GM21367 (cell line): ENCODE results near the gene C2orf92.
"Not testable (repeated sequence)": the region's sequence is repeated elsewhere in the genome, so short reads cannot be mapped to it uniquely, and the experiment has no call there.

Source experiments
- ATAC-seq: cut with Tn5 transposase; IDR thresholded peaks from one replicate; pipeline ENCODE4 v1.9.1; 2021; ENCODE audit not compliant: unreplicated experiment

Gene C2orf92

GRCh38 chr2:97688062-97688827 is 18.7 kb downstream of the C2orf92 start:
- no peak for ATAC-seq

- no peak for ATAC-seq
Observed at GRCh38 chr2:97691166-97691565, 21.7 kb downstream of the C2orf92 start.

GRCh38 chr2:97693476-97693875 is 24.0 kb downstream of the C2orf92 start:
- ATAC-seq, result no peak

GRCh38 chr2:97695744-97696143 is 26.2 kb downstream of the C2orf92 start:
- no peak for ATAC-seq

- ATAC-seq, result peak; percentile 47
Observed at GRCh38 chr2:97697252-97698235, 28.0 kb downstream of the C2orf92 start.

- ATAC-seq, result no peak
Observed at GRCh38 chr2:97698530-97698929, 29.0 kb downstream of the C2orf92 start.

- no peak for ATAC-seq
Observed at GRCh38 chr2:97699765-97700444, 30.4 kb downstream of the C2orf92 start.

GRCh38 chr2:97701186-97701585 is 31.7 kb downstream of the C2orf92 start:
- no peak for ATAC-seq

- no peak for ATAC-seq
Observed at GRCh38 chr2:97701851-97702465, 32.4 kb downstream of the C2orf92 start.

GRCh38 chr2:97702731-97703470 is 33.4 kb downstream of the C2orf92 start:
- ATAC-seq, result no peak

GRCh38 chr2:97703741-97704140 is 34.2 kb downstream of the C2orf92 start:
- ATAC-seq, result no peak

- ATAC-seq, result no peak
Observed at GRCh38 chr2:97704989-97705388, 35.5 kb downstream of the C2orf92 start.

- no peak for ATAC-seq
Observed at GRCh38 chr2:97706112-97706511, 36.6 kb downstream of the C2orf92 start.

GRCh38 chr2:97706708-97707345 is 37.3 kb downstream of the C2orf92 start:
- ATAC-seq, result no peak

GRCh38 chr2:97707362-97708047 is 38.0 kb downstream of the C2orf92 start:
- ATAC-seq, result no peak

- no peak for ATAC-seq
Observed at GRCh38 chr2:97708048-97708380, 38.5 kb downstream of the C2orf92 start.

GRCh38 chr2:97708608-97709007 is 39.1 kb downstream of the C2orf92 start:
- ATAC-seq, result no peak

GRCh38 chr2:97711394-97711711 is 41.8 kb downstream of the C2orf92 start:
- ATAC-seq, result no peak

- ATAC-seq, result not testable (repeated sequence)
Observed at GRCh38 chr2:97712175-97712574, 42.7 kb downstream of the C2orf92 start.
